ENCODE measurements around the gene STPG3. TPM values are rescaled to one million over a fixed set of nuclear protein-coding genes. Genes with fewer than 3 reads are reported as not detected.
A peak's percentile ranks its signal among the peaks of the same experiment; 100 is the strongest.

The STPG3 gene
- total and polyA plus RNA-seq, 2 of the 13 experiments (the other 11 are each of a cell fraction or from before 2014, with no cell fraction given) = not detected

DNA sequence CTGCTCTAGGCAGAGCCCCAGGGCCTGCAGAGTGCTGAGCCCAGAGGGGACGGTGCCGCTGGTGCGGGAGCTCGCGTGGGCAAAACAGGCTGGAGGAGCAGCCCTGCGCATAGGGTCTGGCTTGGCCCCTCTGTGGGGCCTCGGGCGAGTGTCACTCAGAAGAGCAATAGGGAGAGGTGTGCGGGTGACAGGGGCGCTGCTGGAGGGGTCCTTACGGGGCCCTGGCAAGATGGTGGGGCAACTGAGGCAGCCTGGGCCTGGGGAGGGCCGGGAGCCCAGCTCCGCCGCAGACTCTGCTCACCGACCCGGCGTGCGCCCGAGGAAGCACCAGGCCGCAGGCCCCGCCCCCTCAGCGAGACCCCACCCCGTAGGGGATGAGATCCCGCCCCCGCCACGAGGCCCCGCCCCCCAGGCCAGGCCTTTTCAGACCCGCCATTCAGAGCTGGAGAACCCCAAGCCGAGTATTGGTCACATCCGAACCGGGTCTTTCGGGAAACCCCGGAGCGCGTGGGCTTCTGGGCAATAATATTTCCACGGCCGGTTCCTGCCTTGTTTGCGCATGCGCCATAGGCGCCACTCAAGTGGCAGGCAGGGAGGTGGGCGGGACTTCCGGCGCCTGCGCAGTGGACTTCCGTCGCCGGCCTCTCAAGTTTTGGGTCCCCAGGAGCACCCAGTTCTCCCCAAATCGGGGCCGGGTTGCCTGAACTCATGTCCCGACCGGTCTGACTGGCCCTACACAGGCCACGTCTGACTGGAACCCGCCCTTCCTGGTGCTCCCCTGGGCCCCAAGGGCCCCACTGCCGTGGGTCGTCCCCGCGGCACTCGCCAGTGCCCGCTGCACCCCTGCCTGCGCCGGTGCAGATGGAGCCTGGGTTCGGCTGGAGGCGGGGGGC is 27.8 kb upstream of the STPG3 start (continued):
- TF ChIP-seq, protein P1, sequence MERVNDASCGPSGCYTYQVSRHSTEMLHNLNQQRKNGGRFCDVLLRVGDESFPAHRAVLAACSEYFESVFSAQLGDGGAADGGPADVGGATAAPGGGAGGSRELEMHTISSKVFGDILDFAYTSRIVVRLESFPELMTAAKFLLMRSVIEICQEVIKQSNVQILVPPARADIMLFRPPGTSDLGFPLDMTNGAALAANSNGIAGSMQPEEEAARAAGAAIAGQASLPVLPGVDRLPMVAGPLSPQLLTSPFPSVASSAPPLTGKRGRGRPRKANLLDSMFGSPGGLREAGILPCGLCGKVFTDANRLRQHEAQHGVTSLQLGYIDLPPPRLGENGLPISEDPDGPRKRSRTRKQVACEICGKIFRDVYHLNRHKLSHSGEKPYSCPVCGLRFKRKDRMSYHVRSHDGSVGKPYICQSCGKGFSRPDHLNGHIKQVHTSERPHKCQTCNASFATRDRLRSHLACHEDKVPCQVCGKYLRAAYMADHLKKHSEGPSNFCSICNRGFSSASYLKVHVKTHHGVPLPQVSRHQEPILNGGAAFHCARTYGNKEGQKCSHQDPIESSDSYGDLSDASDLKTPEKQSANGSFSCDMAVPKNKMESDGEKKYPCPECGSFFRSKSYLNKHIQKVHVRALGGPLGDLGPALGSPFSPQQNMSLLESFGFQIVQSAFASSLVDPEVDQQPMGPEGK (CRISPR knock-in tag; IDR thresholded peaks at IDR 0.05) = no peak; the same call in 1 of the 2 replicates
- TF ChIP-seq RORA (CRISPR knock-in tag; IDR thresholded peaks at IDR 0.05) = no peak
- TF ChIP-seq, protein P2, sequence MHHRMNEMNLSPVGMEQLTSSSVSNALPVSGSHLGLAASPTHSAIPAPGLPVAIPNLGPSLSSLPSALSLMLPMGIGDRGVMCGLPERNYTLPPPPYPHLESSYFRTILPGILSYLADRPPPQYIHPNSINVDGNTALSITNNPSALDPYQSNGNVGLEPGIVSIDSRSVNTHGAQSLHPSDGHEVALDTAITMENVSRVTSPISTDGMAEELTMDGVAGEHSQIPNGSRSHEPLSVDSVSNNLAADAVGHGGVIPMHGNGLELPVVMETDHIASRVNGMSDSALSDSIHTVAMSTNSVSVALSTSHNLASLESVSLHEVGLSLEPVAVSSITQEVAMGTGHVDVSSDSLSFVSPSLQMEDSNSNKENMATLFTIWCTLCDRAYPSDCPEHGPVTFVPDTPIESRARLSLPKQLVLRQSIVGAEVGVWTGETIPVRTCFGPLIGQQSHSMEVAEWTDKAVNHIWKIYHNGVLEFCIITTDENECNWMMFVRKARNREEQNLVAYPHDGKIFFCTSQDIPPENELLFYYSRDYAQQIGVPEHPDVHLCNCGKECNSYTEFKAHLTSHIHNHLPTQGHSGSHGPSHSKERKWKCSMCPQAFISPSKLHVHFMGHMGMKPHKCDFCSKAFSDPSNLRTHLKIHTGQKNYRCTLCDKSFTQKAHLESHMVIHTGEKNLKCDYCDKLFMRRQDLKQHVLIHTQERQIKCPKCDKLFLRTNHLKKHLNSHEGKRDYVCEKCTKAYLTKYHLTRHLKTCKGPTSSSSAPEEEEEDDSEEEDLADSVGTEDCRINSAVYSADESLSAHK (CRISPR knock-in tag; IDR thresholded peaks at IDR 0.05; ENCODE audit: borderline replicate concordance) = no peak
- no peak for TF ChIP-seq ZSCAN21 (CRISPR knock-in tag; IDR thresholded peaks at IDR 0.05; ENCODE audit: borderline replicate concordance)
- TF ChIP-seq, protein P3, sequence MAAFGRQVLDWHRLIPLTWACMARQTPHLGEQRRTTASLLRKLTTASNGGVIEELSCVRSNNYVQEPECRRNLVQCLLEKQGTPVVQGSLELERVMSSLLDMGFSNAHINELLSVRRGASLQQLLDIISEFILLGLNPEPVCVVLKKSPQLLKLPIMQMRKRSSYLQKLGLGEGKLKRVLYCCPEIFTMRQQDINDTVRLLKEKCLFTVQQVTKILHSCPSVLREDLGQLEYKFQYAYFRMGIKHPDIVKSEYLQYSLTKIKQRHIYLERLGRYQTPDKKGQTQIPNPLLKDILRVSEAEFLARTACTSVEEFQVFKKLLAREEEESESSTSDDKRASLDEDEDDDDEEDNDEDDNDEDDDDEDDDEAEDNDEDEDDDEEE (CRISPR knock-in tag; IDR thresholded peaks at IDR 0.05) = 0 out of 2 replicates have a peak, but pooled peaks have one; percentile 17
- TF ChIP-seq TOE1 (CRISPR knock-in tag; IDR thresholded peaks at IDR 0.05) = no peak
- TF ChIP-seq ZNF282 (IDR thresholded peaks at IDR 0.05; ENCODE audit: partially characterized antibody) = no peak
- no peak for TF ChIP-seq CHCHD3 (CRISPR knock-in tag; IDR thresholded peaks at IDR 0.05)
- TF ChIP-seq MAF1 (CRISPR knock-in tag; IDR thresholded peaks at IDR 0.05; ENCODE audit: borderline replicate concordance) = no peak
- TF ChIP-seq ZNF124 (CRISPR knock-in tag; IDR thresholded peaks at IDR 0.05) = no peak
- no peak for TF ChIP-seq ZNF720 (CRISPR knock-in tag; IDR thresholded peaks at IDR 0.05)
- TF ChIP-seq PRPF4 (IDR thresholded peaks at IDR 0.05; ENCODE audit: low read depth, low read length, poor library complexity, severe bottlenecking) = no peak
- no peak for TF ChIP-seq ZNF547 (CRISPR knock-in tag; IDR thresholded peaks at IDR 0.05)
- TF ChIP-seq SATB2 (CRISPR knock-in tag; IDR thresholded peaks at IDR 0.05) = no peak
- TF ChIP-seq TMF1 (CRISPR knock-in tag; IDR thresholded peaks at IDR 0.05; ENCODE audit: low read depth) = no peak
- TF ChIP-seq SALL1 (CRISPR knock-in tag; IDR thresholded peaks at IDR 0.05) = peak; percentile 46
- TF ChIP-seq ZNF816 (CRISPR knock-in tag; IDR thresholded peaks at IDR 0.05; ENCODE audit: borderline replicate concordance) = no peak; the same call in 1 of the 2 replicates
- TF ChIP-seq NFATC3 (CRISPR knock-in tag; IDR thresholded peaks at IDR 0.05) = no peak
- TF ChIP-seq, protein P4, sequence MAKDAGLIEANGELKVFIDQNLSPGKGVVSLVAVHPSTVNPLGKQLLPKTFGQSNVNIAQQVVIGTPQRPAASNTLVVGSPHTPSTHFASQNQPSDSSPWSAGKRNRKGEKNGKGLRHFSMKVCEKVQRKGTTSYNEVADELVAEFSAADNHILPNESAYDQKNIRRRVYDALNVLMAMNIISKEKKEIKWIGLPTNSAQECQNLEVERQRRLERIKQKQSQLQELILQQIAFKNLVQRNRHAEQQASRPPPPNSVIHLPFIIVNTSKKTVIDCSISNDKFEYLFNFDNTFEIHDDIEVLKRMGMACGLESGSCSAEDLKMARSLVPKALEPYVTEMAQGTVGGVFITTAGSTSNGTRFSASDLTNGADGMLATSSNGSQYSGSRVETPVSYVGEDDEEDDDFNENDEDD (CRISPR knock-in tag; IDR thresholded peaks at IDR 0.05; ENCODE audit: borderline replicate concordance) = no peak
- TF ChIP-seq, protein P5, sequence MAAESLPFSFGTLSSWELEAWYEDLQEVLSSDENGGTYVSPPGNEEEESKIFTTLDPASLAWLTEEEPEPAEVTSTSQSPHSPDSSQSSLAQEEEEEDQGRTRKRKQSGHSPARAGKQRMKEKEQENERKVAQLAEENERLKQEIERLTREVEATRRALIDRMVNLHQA (CRISPR knock-in tag; IDR thresholded peaks at IDR 0.05) = no peak
- TF ChIP-seq RFX1 (IDR thresholded peaks at IDR 0.05) = no peak
- TF ChIP-seq JUND (CRISPR knock-in tag; IDR thresholded peaks at IDR 0.05) = no peak
- TF ChIP-seq SCMH1 (CRISPR knock-in tag; IDR thresholded peaks at IDR 0.05; ENCODE audit: borderline replicate concordance) = no peak

All from HepG2 (cell line).